GM21723 (cell line): ENCODE data around the gene TMCC2.

Experiments used
- ATAC-seq: cut with Tn5 transposase; IDR thresholded peaks from one replicate; pipeline ENCODE4 v1.9.1; 2021; ENCODE audit warnings: mild to moderate bottlenecking, moderate library complexity; ENCODE audit not compliant: unreplicated experiment

Gene TMCC2

GRCh38 chr1:205237526-205238484, 10.1 kb downstream of the TMCC2 start:
- no peak for ATAC-seq

GRCh38 chr1:205239078-205239477, 11.3 kb downstream of the TMCC2 start:
- no peak for ATAC-seq

GRCh38 chr1:205240118-205240517, 12.4 kb downstream of the TMCC2 start:
- no peak for ATAC-seq

DNA sequence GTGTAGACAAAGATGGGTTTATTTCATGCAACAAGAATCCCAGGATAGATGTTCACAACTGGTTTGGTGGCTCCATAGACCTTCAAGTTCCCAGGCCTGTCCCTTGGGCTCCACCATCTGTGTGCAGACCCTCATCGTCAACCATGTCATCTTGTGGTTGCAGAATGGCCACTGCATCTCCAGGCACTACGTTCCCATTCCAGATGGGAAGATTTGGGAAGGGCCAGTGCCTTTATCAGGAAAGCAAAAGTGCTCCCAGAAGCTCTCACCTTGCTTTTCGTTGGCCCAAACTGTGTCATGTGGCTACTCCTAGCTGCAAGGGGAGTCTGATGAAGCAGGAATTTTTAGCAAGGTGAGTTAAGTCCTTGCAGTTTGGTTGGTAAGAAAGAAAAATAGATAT, 12.8 kb downstream of the TMCC2 start:
- no peak for ATAC-seq

DNA sequence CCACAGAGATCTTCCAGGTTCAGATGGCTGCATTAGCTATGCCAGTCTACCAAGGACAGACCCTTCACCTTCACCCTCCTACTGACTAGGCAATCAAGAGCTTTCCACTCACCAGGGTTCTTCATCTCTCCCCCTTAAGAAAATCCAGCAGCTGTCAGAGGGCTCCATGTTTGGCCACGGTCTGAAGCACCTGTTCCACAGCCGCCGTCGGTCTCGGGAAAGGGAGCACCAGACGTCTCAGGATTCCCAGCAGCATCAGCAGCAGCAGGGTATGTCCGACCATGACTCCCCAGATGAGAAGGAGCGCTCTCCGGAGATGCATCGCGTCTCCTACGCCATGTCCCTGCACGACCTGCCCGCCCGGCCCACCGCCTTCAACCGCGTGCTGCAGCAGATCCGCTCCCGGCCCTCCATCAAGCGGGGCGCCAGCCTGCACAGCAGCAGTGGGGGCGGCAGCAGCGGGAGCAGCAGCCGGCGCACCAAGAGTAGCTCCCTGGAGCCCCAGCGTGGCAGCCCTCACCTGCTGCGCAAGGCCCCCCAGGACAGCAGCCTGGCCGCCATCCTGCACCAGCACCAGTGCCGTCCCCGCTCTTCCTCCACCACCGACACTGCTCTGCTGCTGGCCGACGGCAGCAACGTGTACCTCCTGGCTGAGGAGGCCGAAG, 13.8 kb downstream of the TMCC2 start:
- no peak for ATAC-seq

DNA sequence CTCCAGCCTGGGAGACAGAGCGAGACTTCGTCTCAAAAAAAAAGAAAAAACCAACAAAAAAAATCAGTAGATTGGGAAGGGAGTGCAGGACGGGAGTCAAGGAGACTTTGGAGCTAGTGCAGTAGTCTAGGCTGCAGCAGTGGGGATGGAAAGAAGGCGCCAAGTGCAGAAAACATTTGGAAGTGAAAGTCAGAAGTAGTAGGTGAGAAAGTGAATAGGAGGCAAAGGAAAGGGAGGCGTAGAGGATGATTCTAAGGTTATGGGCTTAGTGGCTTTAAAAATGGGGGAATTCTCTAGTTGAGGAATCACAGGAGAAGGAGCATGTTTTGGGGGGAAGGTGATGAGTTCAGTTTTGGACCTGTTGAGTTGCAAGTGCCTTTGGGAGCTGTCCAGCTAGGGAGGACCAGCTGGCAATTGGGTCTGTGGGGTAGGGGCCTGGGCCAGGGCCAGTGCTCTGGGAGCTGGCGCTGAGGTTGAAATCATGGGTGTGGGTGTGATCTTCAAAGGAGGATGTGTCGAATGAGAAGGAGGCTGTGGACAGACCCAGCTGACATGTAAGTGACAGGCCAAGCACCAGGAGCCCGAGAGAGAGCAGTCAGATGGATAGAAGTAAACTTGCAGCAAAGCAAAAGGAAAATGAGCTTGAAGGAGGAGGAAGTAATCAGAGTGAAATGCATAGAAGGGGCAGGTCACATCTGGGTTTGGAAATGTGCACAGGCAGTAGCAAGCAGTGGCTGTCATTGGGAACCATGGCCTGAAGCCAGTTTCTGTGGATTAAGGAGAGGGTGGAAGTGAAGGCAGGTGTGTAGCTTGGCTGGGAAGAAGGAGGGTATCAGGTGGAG, 15.8 kb downstream of the TMCC2 start:
- ATAC-seq, result no peak

GRCh38 chr1:205244384-205244783, 16.6 kb downstream of the TMCC2 start:
- ATAC-seq, result no peak

GRCh38 chr1:205245096-205245495, 17.4 kb downstream of the TMCC2 start:
- ATAC-seq, result no peak

DNA sequence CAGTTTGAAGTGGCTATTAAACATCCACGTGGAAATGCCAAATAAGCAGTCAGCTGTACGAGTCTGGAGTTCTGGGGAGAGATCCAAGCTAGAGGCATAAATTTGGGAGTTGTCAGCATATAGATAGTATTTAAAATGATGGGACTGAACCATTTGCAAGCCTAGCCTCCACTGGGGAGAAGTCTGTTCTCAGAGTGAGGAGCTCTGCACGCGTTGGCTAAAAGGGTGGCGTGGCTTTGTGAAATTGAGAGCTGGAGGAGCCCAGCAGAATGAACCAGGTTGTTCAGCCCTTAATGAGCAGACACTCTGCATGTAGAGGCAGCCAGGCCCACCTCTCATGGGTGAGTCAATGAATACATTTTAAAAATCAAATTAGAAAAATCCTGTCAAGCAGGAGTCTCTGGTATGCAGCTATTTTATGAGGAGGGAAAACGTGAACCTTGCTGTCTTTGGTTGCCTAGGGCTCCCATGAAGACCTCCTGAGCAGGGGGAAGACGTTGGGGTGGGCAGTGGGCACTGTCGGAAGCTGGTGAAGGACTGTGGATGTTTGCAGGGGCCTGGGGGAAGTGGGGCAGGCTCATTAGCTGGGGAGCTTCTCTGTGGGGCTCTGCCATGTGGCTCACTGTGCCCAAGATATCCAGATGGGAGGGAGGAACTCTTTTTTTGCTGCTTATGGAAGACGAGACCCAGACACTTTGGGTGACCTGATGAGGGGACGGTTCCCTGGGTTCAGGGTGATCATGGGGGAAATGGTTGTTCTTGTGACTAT, 18.8 kb downstream of the TMCC2 start:
- ATAC-seq, result no peak

- no peak for ATAC-seq
Observed at GRCh38 chr1:205247130-205247921, 19.6 kb downstream of the TMCC2 start.

GRCh38 chr1:205248793-205249601, 21.3 kb downstream of the TMCC2 start:
- no peak for ATAC-seq

DNA sequence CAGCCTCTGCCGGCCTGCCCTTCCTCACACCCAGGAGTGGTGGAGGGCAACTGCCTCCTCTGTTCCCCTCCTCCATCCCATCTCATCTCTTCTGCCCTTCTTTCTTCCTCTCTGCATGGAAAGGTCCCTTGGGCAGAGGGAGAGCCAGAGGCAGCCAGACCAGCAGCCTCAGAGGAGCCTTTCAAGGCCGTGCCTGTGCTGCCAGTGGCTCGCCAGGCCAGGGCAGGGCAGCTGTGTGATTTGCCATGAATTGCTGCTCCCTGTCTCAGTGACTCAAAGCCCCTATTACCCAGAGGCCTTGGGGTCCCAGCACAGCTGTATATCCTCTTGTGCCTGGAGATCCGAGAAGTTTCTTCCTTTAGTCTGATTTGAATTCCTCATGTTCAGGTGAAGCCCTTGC, 21.9 kb downstream of the TMCC2 start:
- no peak for ATAC-seq

- no peak for ATAC-seq
Observed at GRCh38 chr1:205250699-205251098, 23.0 kb downstream of the TMCC2 start.

GRCh38 chr1:205251576-205251975, 23.8 kb downstream of the TMCC2 start:
- no peak for ATAC-seq

GRCh38 chr1:205255941-205256780, 28.4 kb downstream of the TMCC2 start:
- no peak for ATAC-seq

DNA sequence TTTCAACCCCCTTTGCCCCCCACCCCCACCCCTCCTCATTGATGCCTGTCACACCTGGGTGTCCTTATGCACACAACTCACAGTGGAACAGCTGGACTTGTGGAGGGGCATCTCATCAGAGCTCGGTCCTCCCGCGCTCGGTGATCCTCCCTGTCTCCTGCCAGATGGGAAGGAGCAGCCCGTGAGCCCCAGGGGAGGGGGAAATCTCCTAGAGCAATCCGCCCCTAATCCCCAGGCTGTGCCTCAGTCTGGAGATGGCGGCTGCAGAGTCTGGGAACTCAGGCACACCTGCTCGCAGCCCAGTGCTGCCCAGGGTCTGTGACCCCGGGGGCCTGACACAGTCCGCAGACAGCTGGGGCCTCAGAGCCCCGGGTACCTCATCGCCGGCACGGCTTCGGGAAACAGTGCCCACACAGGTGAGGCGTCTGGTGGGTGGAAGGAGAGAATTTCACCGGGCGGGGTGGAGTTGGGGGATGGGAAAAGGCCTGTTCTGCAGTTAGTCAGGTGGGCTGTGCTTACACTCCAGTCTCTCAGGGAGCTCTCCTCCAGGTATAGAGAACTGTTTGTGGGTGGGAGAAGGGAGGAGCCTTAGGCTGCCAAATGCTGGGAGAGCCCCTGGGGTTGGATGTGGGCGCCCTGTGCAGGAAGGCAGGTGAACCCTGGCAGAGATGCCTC, 29.3 kb downstream of the TMCC2 start:
- no peak for ATAC-seq

DNA sequence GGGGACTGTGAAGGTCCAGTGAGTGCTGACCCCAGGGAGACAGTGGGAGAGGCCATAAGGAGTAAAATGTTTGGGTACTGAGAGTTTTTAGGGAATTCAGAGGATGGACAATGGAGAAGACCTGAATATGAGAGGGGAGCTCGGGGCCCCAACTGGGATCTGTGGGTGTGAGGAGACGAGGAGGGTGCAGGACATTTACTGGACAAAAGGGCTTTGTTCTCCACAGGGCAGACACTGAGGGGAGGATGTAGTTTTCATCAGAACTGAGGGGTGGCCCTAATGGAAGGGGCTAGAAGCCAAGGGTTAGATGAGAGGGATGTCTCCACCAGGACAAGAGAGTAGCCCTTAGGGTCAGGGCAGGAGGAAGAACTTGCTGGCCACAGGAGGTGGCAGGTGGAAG, 30.0 kb downstream of the TMCC2 start:
- no peak for ATAC-seq
